HG02642 (cell line): Measurements from ENCODE around the gene PHC2.

Experiments used
- ATAC-seq: cut with Tn5 transposase; IDR thresholded peaks from one replicate; pipeline ENCODE4 v1.9.1; 2021; ENCODE audit warnings: mild to moderate bottlenecking; ENCODE audit not compliant: unreplicated experiment, poor library complexity

The PHC2 gene

DNA sequence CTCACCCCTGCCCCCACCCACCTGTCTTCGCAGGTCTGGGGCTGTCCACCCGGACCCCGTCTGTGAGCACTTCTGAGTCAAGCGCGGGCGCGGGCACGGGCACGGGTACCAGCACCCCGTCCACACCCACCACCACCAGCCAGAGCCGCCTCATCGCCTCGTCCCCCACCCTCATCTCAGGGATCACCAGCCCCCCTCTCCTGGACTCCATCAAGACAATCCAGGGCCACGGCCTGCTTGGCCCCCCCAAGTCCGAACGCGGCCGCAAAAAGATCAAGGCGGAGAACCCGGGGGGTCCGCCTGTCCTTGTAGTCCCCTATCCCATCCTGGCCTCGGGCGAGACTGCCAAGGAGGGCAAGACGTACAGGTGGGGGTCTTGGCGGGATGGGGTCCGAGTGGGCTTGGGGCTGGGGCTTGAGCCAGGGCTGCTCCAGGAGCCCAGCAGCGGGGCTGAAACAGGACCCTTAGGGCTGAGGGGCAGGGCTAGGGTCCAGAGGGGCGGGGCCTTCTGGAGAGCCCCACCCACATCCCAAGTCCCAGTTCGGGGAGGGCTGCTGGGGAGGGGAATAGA is 150.7 kb downstream of the PHC2 start:
- no peak for ATAC-seq

DNA sequence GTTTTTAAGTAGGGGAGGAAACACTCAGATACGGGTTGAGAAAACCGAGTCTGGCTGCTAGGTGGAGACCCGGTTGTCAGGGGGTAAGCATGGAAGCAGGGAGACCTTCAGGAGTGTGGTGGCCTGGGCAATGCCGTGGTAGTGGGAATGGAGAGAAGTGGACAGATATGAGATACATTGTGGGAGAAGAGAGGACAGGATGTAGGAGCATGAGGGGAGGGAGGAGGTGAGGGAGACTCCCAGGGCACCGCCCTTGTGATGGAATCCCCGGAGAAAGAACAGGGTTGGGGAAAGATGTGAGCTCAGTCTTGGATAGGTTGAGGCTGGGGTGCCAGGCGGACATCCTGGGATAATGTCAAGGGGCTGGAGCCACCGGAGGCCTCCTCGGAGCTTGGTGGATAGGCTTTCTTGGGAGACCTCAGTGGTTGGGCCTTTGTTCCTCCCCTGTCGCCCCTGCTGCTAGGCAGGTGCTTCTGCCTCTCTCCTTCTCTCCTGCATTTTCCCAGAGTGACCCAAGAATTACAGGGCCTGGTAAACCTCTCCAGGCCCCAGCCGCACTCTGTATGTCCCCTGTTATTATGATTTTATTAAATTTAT is 153.3 kb downstream of the PHC2 start:
- no peak for ATAC-seq

GRCh38 chr1:33276573-33277298 is 154.2 kb downstream of the PHC2 start:
- ATAC-seq: no peak

DNA sequence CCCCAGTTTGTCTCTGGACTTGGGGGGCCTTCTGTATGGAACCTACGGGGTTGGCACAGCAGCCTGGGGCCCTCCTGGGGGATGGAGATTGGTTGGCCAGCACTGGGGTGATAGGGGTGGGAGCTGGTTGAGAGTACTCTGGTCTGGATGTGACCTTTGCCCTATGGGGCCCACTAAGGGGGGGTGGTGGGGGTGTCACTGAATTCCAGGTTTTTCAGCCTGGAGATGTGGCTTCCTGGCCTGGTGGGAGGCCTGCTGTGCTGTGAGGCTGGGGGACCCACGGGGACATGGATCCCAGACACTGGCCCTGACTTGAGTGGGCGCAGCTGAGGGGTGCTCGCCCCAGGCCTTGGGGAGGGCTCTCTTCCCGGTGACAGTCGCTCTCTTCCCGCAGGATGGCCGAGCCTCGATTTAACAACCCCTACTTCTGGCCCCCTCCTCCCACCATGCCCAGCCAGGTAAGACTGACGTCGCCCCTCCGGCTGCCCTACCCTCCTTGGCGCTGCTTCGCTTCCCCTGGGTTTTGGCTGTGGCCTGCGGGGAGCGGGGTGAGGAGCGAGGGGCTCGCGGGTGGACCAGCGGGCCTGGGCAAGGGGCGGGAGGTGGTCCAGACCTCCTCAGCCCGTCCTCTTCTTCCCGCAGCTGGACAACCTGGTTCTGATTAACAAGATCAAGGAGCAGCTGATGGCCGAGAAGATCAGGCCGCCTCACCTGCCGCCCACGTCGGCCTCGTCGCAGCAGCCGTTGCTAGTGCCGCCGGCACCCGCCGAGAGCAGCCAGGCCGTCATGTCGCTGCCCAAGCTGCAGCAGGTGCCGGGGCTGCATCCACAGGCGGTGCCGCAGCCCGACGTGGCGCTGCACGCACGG is 155.0 kb downstream of the PHC2 start:
- no peak for ATAC-seq

- no peak for ATAC-seq
Measured at GRCh38 chr1:33275195-33275594, 155.7 kb downstream of the PHC2 start.

DNA sequence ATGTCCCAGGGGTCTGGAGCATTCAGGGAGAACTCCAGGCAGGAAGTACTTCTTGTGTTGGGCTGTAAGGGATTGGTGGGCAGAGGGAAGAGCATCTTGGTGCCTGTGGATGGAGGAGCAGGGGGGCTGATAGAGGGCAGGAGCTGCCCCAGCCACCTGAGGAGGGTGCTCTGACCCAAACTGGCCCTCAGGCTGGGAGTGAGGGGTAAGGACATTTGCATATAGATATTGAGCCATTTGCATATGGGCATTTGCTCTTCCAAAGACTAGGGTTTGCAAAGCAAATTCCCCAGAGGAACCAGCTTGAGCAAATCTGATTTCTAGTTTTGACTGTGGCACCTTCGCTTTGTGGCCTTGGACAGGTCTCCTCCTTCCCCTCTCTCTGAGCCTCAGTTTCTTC is 156.4 kb downstream of the PHC2 start:
- no peak for ATAC-seq

DNA sequence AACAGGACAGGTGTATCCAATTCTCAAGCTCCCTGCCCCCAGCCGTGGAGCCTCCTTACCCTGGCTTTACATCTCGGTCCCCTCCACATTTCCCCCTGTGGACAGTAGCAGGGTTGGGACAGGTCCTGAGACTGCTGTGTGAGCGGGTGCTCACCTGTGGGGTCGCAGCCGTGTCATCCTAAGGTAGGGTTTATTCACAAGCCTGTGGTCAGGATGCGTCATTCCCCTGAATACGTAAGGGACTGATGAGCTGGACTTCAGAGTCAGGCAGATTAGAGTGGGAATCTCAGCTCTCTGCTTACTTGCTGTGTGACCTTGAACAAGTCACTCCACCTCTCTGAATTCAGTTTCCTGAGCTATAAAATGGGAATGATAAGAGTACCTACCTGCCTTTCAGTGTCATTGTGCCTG is 156.9 kb downstream of the PHC2 start:
- ATAC-seq: no peak
